ENCODE measurements around the gene ADCY9.
"Not testable (repeated sequence)": the region's sequence is repeated elsewhere in the genome, so short reads cannot be mapped to it uniquely, and the experiment has no call there.

Gene ADCY9

DNA sequence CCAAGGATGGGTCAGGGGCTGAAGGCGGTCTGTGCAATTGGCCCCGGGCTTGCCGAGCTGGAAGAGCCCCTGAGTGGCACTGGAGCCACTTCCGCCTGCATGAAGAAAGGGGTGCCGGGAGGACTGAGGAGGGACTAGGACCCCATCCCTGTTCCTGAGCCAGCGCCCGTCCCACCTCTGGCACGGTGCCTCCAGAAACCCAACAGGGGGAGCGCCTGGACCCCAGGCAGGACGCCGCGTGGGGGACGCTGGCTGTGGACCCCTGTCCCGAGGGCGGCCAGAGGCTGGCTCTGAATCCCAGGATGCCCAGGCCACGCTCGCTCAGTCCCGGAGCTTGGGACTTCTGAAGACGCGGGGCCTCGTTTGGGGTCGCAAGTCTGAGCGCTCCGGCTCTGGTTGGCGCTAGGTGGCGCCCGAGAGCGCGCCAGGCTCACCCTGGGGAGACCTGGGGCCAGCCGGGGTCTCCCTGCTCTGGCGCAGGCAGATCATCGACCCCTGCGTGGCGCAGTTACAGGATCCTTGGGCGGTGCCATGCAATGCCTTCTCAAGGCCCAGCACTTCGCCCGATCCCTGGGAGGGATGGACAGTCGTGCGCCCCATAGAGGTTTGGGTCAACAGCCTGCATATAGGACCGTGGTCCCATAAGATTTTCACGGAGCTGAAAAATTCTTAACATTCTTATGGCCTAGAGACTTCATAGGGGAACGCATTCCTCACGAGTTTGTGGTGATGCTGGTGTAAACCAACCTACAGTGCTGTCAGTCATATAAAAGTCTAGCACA lies 177.2 kb downstream of the ADCY9 start:
- DNase-seq (ENCODE audit: low read depth in 1 of 2, low spot score in 1 of 2) = peak; percentile 60 to 70
- in situ Hi-C loops (cut with HindIII; ENCODE audit: low pct_unique_long_range_greater_than_20kb, low sequenced_read_pairs) = no loop called here
- no peak for TF ChIP-seq JUND (IDR thresholded peaks at IDR 0.05; ENCODE audit: low read depth)

DNA sequence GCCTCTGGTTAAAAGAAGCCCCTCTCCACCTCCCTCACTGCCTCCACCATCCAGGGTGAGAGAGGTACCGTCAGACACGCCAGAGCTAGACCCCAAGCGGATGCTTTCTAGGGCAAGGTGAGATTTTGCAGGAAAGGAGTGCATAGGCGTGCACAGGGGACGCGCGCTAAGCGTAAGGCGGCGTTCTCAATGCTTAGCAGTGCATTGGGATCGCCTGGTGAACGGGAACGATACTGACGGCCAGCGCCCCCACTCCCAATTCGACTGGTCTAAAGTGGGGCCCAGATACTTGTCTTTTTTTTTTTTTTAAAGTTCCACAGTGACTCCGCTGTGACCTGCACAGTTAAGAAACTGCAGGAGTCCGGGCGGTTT lies 177.8 kb downstream of the ADCY9 start:
- in situ Hi-C loops (cut with HindIII; ENCODE audit: low pct_unique_long_range_greater_than_20kb, low sequenced_read_pairs) = no loop called here
- no peak for TF ChIP-seq JUND (IDR thresholded peaks at IDR 0.05; ENCODE audit: low read depth)
- no peak for DNase-seq (ENCODE audit: low read depth in 1 of 2, low spot score in 1 of 2)

- no peak for TF ChIP-seq JUND (IDR thresholded peaks at IDR 0.05; ENCODE audit: low read depth)
- no peak for DNase-seq (ENCODE audit: low read depth in 1 of 2, low spot score in 1 of 2)
- in situ Hi-C loops (cut with HindIII; ENCODE audit: low pct_unique_long_range_greater_than_20kb, low sequenced_read_pairs) = no loop called here
These were observed 179.0 kb downstream of the ADCY9 start for GRCh38 chr16:3937066-3937875.

DNA sequence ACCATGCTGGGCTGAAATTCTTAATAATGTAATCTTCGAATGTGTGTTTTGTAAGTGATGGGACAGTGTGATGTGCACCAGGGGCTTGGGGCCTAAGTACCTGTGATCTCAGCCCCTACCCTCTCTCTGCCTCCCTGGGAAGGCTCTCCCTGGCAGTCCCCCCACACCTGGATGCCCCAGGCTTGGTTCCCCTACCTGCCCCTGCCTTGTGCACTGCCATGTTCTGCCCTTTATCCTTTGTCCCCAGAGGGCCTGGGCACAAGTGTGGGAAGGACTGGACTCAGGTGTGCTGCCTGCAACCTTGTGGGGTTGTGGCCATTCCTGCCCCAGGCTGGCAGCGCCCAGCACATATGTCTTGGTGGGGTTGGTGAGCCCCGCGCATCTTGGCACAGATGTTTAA lies 180.3 kb downstream of the ADCY9 start:
- no peak for TF ChIP-seq JUND (IDR thresholded peaks at IDR 0.05; ENCODE audit: low read depth)
- no peak for DNase-seq (ENCODE audit: low read depth in 1 of 2, low spot score in 1 of 2)
- in situ Hi-C loops (cut with HindIII; ENCODE audit: low pct_unique_long_range_greater_than_20kb, low sequenced_read_pairs) = no loop called here

DNA sequence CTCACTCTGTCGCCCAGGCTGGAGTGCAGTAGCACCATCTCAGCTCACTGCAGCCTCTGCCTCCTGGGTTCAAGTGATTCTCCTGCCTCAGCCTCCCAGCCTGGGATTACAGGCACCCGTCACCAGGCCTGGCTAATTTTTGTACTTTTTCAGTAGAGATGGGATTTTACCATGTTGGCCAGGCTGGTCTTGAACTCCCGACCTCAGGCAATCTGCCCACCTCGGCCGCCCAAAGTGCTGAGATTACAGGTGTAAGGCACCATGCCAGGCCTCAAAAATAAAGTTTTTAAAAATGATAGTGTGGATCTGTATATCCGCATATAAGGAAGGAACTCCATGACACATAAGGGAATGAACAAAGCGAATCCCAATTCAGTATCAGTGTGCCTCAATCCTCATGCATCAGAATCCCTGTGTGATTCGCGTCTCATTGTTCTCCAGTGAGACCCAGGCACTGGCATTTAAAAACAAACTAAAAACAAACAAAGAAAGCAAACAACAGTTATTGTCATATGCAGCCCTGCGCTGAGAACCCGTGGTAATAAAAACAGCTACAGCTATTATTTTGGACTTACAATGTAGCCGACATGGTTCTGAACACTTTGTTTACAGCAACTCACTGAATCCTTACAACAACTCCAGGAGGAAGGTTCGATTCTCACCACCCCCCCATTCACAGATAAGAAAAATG lies 181.6 kb downstream of the ADCY9 start:
- in situ Hi-C loops (cut with HindIII; ENCODE audit: low pct_unique_long_range_greater_than_20kb, low sequenced_read_pairs) = no loop called here
- DNase-seq (ENCODE audit: low read depth in 1 of 2, low spot score in 1 of 2) = no peak
- no peak for TF ChIP-seq JUND (IDR thresholded peaks at IDR 0.05; ENCODE audit: low read depth)

DNA sequence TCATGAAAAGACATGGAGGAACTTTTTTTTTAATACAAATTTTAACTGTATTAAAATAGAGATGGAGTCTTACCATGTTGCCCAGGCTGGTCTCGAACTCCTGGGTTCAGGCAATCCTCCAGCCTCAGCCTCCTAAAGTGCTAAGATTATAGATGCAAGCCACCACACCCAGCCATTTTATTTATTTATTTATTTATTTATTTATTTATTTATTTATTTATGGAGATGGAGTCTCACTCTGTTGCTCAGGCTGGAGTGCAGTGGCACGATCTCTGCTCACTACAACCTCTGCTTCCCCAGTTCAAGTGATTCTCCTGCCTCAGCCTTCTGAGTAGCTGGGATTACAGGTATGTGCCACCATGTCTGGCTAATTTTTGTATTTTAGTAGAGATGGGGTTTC lies 189.1 kb downstream of the ADCY9 start:
- in situ Hi-C loops (cut with HindIII; ENCODE audit: low pct_unique_long_range_greater_than_20kb, low sequenced_read_pairs) = not testable (repeated sequence)

GRCh38 chr16:3924763-3925162 lies 191.5 kb downstream of the ADCY9 start:
- no peak for TF ChIP-seq JUND (IDR thresholded peaks at IDR 0.05; ENCODE audit: low read depth)
- in situ Hi-C loops (cut with HindIII; ENCODE audit: low pct_unique_long_range_greater_than_20kb, low sequenced_read_pairs) = no loop called here
- DNase-seq (ENCODE audit: low read depth in 1 of 2, low spot score in 1 of 2) = no peak

More for the DNA sequence above, 189.1 kb downstream of the ADCY9 start:
- not testable (repeated sequence) for DNase-seq (ENCODE audit: low read depth in 1 of 2, low spot score in 1 of 2)

DNA sequence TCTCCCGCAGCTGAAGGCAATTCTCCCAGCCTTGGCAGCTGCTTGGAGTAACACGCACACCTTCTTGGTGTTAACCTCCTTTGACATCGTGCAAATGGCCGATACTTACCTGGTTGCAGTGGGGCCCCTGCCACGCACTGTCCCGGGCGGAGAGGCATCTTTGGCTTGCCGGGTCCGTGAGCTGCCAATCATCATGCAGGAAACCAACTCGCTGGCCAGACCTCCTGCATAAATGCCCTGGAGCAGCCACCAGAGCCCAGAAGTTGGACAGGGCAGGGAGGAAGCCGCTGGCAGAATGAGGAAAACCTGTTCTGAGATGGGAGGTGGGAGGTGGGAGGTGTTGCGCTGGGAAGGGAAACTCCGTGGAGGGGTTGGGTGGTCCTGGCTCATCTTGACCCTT lies 194.0 kb downstream of the ADCY9 start:
- no peak for TF ChIP-seq JUND (IDR thresholded peaks at IDR 0.05; ENCODE audit: low read depth)

DNA sequence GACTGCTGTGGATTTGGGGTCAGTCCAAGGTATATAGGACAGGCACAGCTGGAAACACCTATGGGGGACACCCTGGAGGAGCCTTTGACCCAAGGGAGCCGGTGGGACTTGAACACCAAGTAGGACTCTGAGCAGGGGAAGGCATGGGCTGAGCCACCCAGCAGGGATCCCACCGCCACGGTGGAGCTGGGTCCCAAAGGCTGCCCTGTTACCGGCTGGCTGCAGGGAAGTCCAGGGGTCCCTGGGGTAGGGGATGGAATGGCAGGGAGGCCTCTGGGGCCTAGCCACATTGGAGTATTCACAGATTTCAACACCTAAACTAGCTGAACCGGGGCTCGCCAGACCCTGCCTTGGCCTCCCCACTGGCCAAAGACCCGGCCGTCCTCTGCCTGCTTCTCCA lies 196.0 kb downstream of the ADCY9 start:
- no peak for DNase-seq (ENCODE audit: low read depth in 1 of 2, low spot score in 1 of 2)
- in situ Hi-C loops (cut with HindIII; ENCODE audit: low pct_unique_long_range_greater_than_20kb, low sequenced_read_pairs) = no loop called here
- TF ChIP-seq JUND (IDR thresholded peaks at IDR 0.05; ENCODE audit: low read depth) = no peak

More for the DNA sequence above, 194.0 kb downstream of the ADCY9 start:
- in situ Hi-C loops (cut with HindIII; ENCODE audit: low pct_unique_long_range_greater_than_20kb, low sequenced_read_pairs) = no loop called here
- peak in 1 of 2 experiments; percentile 73 for DNase-seq (ENCODE audit: low read depth in 1 of 2, low spot score in 1 of 2)

DNA sequence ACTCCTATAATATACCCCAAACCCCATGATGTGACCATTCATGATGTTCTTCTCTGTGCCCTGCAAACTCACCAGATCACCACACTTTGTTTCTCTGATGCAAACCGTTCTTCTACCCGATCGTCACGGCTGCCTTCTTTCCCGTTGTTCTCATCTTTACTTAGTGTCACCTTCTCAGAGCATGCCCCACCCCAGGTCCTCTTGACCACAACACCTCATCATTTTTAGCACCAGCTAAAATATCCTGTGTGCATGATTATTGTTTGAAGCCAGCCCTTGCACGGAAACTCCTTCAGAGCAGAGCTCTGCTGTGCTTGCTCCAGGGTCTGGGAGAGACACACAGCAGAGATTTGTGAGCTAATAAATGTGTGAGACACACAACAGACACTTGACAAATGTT lies 196.8 kb downstream of the ADCY9 start:
- no peak for TF ChIP-seq JUND (IDR thresholded peaks at IDR 0.05; ENCODE audit: low read depth)
- DNase-seq (ENCODE audit: low read depth in 1 of 2, low spot score in 1 of 2) = no peak
- in situ Hi-C loops (cut with HindIII; ENCODE audit: low pct_unique_long_range_greater_than_20kb, low sequenced_read_pairs) = no loop called here

- peak in 1 of 2 experiments; percentile 27 for DNase-seq (ENCODE audit: low read depth in 1 of 2, low spot score in 1 of 2)
- in situ Hi-C loops (cut with HindIII; ENCODE audit: low pct_unique_long_range_greater_than_20kb, low sequenced_read_pairs) = no loop called here
- no peak for TF ChIP-seq JUND (IDR thresholded peaks at IDR 0.05; ENCODE audit: low read depth)
These were observed 200.6 kb downstream of the ADCY9 start for GRCh38 chr16:3915426-3916260.

DNA sequence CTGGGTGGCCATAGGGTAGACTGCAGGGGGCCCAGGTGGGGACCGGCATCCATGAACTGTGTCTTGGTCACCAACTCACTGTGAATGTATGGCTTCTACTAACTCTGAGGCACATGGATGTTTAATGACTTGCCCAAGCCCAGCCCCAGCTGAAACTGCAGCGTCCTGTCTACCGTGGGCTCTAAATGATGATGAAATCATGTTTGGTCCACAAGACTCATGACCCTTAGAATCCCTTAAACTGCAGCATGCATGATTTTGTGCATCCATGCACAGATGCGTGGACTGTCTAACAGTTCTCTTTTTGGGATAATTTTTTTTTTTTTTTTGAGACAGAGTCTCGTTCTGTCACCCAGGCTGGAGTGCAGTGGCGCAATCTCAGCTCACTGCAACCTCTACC lies 203.3 kb downstream of the ADCY9 start:
- no peak for DNase-seq (ENCODE audit: low read depth in 1 of 2, low spot score in 1 of 2)
- in situ Hi-C loops (cut with HindIII; ENCODE audit: low pct_unique_long_range_greater_than_20kb, low sequenced_read_pairs) = no loop called here
- no peak for TF ChIP-seq JUND (IDR thresholded peaks at IDR 0.05; ENCODE audit: low read depth)
